Activated CD4-positive, alpha-beta memory T cell treated with anti-CD3 and anti-CD28 coated beads, Interleukin-2, amount 10 ng/mL, durations not matched to agents 7 days and 5 days (primary cell): ENCODE results near the gene MTMR10. TPM values are rescaled to one million over a fixed set of nuclear protein-coding genes. Genes with fewer than 3 reads are reported as not detected.

Experiments used
- CTCF ChIA-PET: fragments of 350-600 bp; sonication (Branson Sonifier 250); formaldehyde crosslinking; loops from one replicate; lab custom pipeline; 2021; ENCODE audit warnings: antibody characterized with exemption, inconsistent platforms; lab: Charles Lee
- POLR2A ChIA-PET: fragments of 350-600 bp; sonication (Branson Sonifier 250); formaldehyde crosslinking; loops from one replicate; lab custom pipeline; 2021; ENCODE audit warnings: antibody characterized with exemption; lab: Charles Lee
- DNase-seq: peaks from one replicate; pipeline ENCODE4 v3.0.0-alpha.2; 2020
- H3K27ac Mint-ChIP-seq: one replicate; pipeline ENCODE4 v1.8.0; 2021; ENCODE audit warnings: mild to moderate bottlenecking, mixed read lengths
- H3K27me3 Mint-ChIP-seq: one replicate; pipeline ENCODE4 v1.8.0; 2021; ENCODE audit warnings: mixed read lengths
- H3K36me3 Mint-ChIP-seq: one replicate; pipeline ENCODE4 v1.8.0; 2021; ENCODE audit warnings: low read depth, mixed read lengths
- H3K4me1 Mint-ChIP-seq: one replicate; pipeline ENCODE4 v1.8.0; 2021; ENCODE audit warnings: mixed read lengths
- H3K4me3 Mint-ChIP-seq: one replicate; pipeline ENCODE4 v1.8.0; 2021; ENCODE audit warnings: mild to moderate bottlenecking, mixed read lengths
- H3K9me3 Mint-ChIP-seq: one replicate; pipeline ENCODE4 v1.8.0; 2021; ENCODE audit warnings: mixed read lengths
- total RNA-seq, 2 experiments: library from RNA; stranded (reverse); gene quantifications; one replicate each; pipeline ENCODE4 v1.2.3, GENCODE V29; 2021

Gene MTMR10
- total RNA-seq, 2 experiments from 2014 or later, result 21.8 to 23.3 TPM

DNA sequence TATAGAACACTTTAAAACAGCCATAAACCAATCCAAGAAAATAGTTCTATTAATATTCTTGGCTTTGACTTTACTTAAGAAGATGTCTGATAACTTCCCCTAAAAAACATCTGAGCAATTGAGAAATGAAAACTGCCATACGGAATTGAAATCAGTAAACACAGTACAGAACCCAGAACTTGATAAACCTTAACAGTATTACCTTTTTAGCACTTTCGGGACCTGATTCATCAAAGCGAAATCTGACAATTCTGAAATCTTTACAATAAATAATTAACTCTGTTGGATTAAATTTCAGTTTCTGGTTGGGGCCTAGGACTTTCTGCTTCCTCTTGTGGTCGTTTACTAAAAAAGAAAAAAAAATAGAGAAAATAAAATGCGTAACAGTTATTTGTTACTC lies 17.3 kb downstream of the MTMR10 start:
- no peaks in the 10 kb centered on the region for H3K9me3 Mint-ChIP-seq
- H3K36me3 Mint-ChIP-seq, result peaks cover 58% of the 10 kb centered on the region
- H3K27ac Mint-ChIP-seq, result no peak overlapping the region
- no peaks in the 10 kb centered on the region for H3K27me3 Mint-ChIP-seq
- POLR2A ChIA-PET, result no interaction called here
- CTCF ChIA-PET, result no interaction called here
- H3K4me1 Mint-ChIP-seq, result peaks cover 20% of the 10 kb centered on the region
- H3K4me3 Mint-ChIP-seq, result no peak overlapping the region
- no peak for DNase-seq

DNA sequence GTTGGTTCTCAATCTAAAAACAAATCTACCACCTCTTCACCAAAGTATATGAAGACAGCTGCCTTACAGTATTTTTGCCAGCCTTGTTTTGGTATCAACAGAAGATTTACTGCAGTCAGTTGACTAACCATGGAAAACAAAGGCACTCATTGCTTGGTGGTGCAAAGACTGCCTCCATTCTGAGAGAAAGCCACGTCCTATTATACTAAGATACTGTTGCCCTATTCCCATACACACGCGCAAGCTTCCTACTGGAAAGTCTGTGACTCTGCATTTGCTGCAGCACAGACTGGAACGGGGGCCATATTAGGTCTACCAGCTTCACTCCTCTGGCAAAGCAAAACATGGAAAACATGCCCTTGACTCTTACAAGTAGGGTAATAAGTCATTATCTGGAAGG lies 18.0 kb downstream of the MTMR10 start:
- DNase-seq, result no peak
- POLR2A ChIA-PET, result interaction anchor here (0.7 kb wide), 1 partner anchor 18 kb away, joined by 3 read pairs; the partner anchor contains the start of gene MTMR10
- H3K9me3 Mint-ChIP-seq, result no peaks in the 10 kb centered on the region
- no peaks in the 10 kb centered on the region for H3K27me3 Mint-ChIP-seq
- CTCF ChIA-PET, result no interaction called here
- no peak overlapping the region for H3K4me3 Mint-ChIP-seq
- peaks cover 18% of the 10 kb centered on the region for H3K4me1 Mint-ChIP-seq
- no peak overlapping the region for H3K27ac Mint-ChIP-seq
- peaks cover 57% of the 10 kb centered on the region for H3K36me3 Mint-ChIP-seq

GRCh38 chr15:30969724-30970123 lies 21.7 kb downstream of the MTMR10 start:
- H3K9me3 Mint-ChIP-seq, result no peaks in the 10 kb centered on the region
- H3K27me3 Mint-ChIP-seq, result no peaks in the 10 kb centered on the region
- POLR2A ChIA-PET, result no interaction called here
- CTCF ChIA-PET, result no interaction called here
- H3K36me3 Mint-ChIP-seq, result peaks cover 51% of the 10 kb centered on the region
- H3K4me1 Mint-ChIP-seq, result peaks cover 18% of the 10 kb centered on the region
- no peak overlapping the region for H3K27ac Mint-ChIP-seq
- no peak overlapping the region for H3K4me3 Mint-ChIP-seq
- no peak for DNase-seq

DNA sequence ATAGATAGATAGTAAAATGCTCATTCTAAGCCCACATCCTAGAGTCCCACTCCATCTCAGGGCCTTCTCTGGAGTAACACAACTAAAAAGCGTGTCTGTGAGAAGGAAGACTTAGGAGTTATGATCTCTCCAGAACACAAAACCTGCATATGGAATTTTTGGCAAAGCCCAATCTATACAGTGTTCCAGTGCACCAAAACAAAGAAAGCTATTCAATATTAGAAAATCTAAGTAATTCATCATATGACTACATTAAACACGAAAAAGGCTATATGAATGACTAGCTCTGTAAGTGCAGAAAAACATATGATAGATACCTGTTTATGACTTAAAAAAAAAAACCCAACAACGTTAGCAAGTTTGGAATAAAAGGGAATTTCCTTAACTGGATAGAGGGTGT lies 27.7 kb downstream of the MTMR10 start:
- H3K4me3 Mint-ChIP-seq, result no peak overlapping the region
- H3K27ac Mint-ChIP-seq, result no peak overlapping the region
- no peaks in the 10 kb centered on the region for H3K9me3 Mint-ChIP-seq
- CTCF ChIA-PET, result interaction anchor here (1.0 kb wide), 1 partner anchor 50 kb away, joined by 3 read pairs; no protein-coding TSS in a partner anchor
- no peak for DNase-seq
- POLR2A ChIA-PET, result no interaction called here
- H3K4me1 Mint-ChIP-seq, result peaks cover 6% of the 10 kb centered on the region
- peaks cover 32% of the 10 kb centered on the region for H3K36me3 Mint-ChIP-seq
- H3K27me3 Mint-ChIP-seq, result no peaks in the 10 kb centered on the region

DNA sequence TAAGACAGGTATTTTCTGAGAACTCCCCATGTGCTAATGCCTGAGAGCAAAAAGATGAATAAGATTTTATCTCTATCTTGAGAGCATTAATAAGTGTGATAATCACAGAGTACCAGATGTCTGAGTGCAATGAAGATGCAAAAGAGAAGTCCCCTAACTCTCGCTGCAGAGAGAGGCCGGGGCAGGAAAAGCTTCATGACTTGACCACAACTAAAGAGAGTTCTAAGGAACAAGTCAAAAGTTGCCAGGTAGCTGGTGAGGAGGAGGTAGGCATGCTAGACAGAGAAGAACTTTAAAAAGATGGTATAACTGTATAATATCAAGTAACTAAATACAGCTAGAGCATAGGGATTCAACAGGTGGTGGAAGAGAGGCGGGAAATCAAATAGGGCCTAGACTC lies 28.8 kb downstream of the MTMR10 start:
- ChIA-PET POLR2A (no interaction called here), CTCF (interaction anchor here (1.2 to 1.5 kb wide), 2 partner anchors 20 to 166 kb away, joined by 3 to 5 read pairs; no protein-coding TSS in a partner anchor)
- DNase-seq, result no peak
- H3K4me3 Mint-ChIP-seq, result no peak overlapping the region
- H3K4me1 Mint-ChIP-seq, result peaks cover 5% of the 10 kb centered on the region
- no peak overlapping the region for H3K27ac Mint-ChIP-seq
- no peaks in the 10 kb centered on the region for H3K27me3 Mint-ChIP-seq
- peaks cover 37% of the 10 kb centered on the region for H3K36me3 Mint-ChIP-seq
- no peaks in the 10 kb centered on the region for H3K9me3 Mint-ChIP-seq

- CTCF ChIA-PET, result interaction anchor here (1.2 to 1.5 kb wide), 2 partner anchors 20 to 167 kb away, joined by 3 to 5 read pairs; no protein-coding TSS in a partner anchor
Observed at GRCh38 chr15:30962079-30962478, 29.3 kb downstream of the MTMR10 start.

GRCh38 chr15:30958219-30958618 lies 33.2 kb downstream of the MTMR10 start:
- no peak for DNase-seq
- no peaks in the 10 kb centered on the region for H3K9me3 Mint-ChIP-seq
- no peak overlapping the region for H3K27ac Mint-ChIP-seq
- ChIA-PET POLR2A (no interaction called here), CTCF (no interaction called here)
- H3K36me3 Mint-ChIP-seq, result peaks cover 63% of the 10 kb centered on the region
- no peaks in the 10 kb centered on the region for H3K27me3 Mint-ChIP-seq
- peaks cover 17% of the 10 kb centered on the region for H3K4me1 Mint-ChIP-seq
- no peak overlapping the region for H3K4me3 Mint-ChIP-seq

More at GRCh38 chr15:30962079-30962478, 29.3 kb downstream of the MTMR10 start:
- no peak for DNase-seq
- H3K4me3 Mint-ChIP-seq, result no peak overlapping the region
- peaks cover 5% of the 10 kb centered on the region for H3K4me1 Mint-ChIP-seq
- H3K9me3 Mint-ChIP-seq, result no peaks in the 10 kb centered on the region
- peaks cover 41% of the 10 kb centered on the region for H3K36me3 Mint-ChIP-seq
- H3K27ac Mint-ChIP-seq, result no peak overlapping the region
- no peaks in the 10 kb centered on the region for H3K27me3 Mint-ChIP-seq
- POLR2A ChIA-PET, result no interaction called here

DNA sequence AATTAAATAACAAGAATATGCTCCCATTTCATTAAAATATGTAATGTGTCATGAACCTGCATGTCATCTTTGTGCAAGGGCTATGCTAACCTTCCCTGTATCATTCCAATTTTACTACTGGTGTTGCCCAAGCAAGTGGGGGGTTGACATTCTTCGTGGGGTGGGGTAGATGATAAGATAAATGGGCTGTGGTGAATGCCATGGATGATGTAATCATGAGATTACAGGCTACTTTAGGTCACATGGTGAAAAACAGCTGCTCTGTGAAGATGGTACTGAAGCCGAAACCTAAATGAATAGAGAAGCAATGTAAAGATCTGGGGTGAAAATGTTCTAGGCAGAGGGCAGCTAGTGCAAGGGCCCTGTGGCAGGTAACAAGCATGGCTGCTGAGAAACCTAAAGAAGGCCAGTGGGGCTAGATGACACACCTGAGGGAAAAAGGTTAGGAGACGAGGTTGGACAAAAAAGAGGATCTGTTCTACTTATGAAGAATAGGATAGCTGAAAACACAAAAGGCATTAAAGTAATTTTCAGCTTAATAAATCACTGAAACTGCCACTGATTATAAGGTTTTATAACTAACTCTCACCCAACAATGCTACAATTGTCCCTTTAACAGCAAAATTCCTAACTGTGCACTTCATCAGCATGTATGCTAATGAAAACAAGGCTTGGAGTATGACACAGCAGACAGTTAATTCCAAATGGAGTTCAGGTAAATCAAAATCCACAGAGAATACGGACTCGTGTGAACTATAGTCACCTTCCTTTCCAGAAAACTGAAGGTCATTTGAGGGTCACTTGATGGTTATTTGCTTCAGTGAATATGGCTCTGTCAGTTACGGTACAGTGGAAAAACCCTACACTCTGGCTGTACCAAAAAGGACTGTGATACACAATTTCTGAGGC lies 35.0 kb downstream of the MTMR10 start:
- Mint-ChIP-seq H3K4me1 (peaks cover 12% of the 10 kb centered on the region), H3K9me3 (no peaks in the 10 kb centered on the region), H3K36me3 (peaks cover 72% of the 10 kb centered on the region), H3K27me3 (no peaks in the 10 kb centered on the region), H3K27ac (no peak overlapping the region), H3K4me3 (no peak overlapping the region)
- POLR2A ChIA-PET, result no interaction called here
- CTCF ChIA-PET, result no interaction called here
- DNase-seq, result no peak

- ChIA-PET CTCF (no interaction called here), POLR2A (no interaction called here)
- H3K4me3 Mint-ChIP-seq, result no peak overlapping the region
Observed at GRCh38 chr15:30954674-30955073, 36.8 kb downstream of the MTMR10 start.

DNA sequence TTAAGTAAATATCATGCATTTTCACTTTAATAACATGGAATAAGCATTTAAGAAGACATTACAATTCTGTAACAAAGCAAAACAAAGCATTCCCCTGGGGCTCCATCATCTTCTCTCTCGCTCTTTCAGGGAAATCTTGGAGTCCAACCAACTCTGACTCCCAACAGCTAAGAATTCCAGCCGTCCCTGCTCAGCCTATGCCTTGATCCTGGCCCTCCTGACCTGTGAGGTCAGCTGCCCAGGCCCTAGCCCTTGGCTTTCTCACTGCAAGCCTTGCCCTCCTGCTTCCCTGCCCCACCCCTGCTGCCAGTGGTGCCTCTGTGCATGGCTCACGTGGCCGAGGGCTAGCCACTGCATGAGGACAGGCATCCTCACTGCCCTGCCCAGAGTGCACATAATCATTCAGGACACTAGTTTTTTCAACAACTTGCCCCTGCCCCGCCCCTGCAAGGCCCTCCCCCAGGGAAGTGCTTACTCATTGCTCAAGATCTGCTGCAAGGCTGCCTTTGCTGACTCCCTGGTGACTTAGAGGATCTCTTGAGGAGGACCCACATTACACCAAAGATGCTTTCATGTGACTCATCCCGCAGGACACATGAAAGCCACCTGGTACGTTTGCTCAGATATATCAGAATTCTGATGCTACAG lies 37.6 kb downstream of the MTMR10 start:
- DNase-seq, result peak; percentile 27
- no peaks in the 10 kb centered on the region for H3K9me3 Mint-ChIP-seq
- H3K4me3 Mint-ChIP-seq, result no peak overlapping the region
- H3K36me3 Mint-ChIP-seq, result peaks cover 73% of the 10 kb centered on the region
- H3K4me1 Mint-ChIP-seq, result peaks cover 12% of the 10 kb centered on the region
- POLR2A ChIA-PET, result interaction anchor here (1.2 kb wide), 1 partner anchor 38 kb away, joined by 3 read pairs; no protein-coding TSS in a partner anchor
- H3K27ac Mint-ChIP-seq, result peak overlapping the region; percentile 26
- CTCF ChIA-PET, result no interaction called here
- H3K27me3 Mint-ChIP-seq, result no peaks in the 10 kb centered on the region

More at GRCh38 chr15:30954674-30955073, 36.8 kb downstream of the MTMR10 start:
- DNase-seq, result no peak
- no peaks in the 10 kb centered on the region for H3K9me3 Mint-ChIP-seq
- no peaks in the 10 kb centered on the region for H3K27me3 Mint-ChIP-seq
- no peak overlapping the region for H3K27ac Mint-ChIP-seq
- H3K36me3 Mint-ChIP-seq, result peaks cover 72% of the 10 kb centered on the region
- peaks cover 12% of the 10 kb centered on the region for H3K4me1 Mint-ChIP-seq

- Mint-ChIP-seq H3K9me3 (no peaks in the 10 kb centered on the region), H3K27ac (no peak overlapping the region), H3K27me3 (no peaks in the 10 kb centered on the region), H3K4me1 (peaks cover 12% of the 10 kb centered on the region), H3K4me3 (no peak overlapping the region), H3K36me3 (peaks cover 77% of the 10 kb centered on the region)
- ChIA-PET POLR2A (interaction anchor here (1.2 kb wide), 1 partner anchor 39 kb away, joined by 3 read pairs; no protein-coding TSS in a partner anchor), CTCF (no interaction called here)
- DNase-seq, result no peak
Observed at GRCh38 chr15:30953183-30953582, 38.2 kb downstream of the MTMR10 start.

GRCh38 chr15:30943654-30944335 lies 47.6 kb downstream of the MTMR10 start:
- ChIA-PET POLR2A (no interaction called here), CTCF (no interaction called here)
- Mint-ChIP-seq H3K4me3 (no peak overlapping the region), H3K27ac (no peak overlapping the region), H3K27me3 (no peaks in the 10 kb centered on the region), H3K36me3 (peaks cover 62% of the 10 kb centered on the region), H3K9me3 (no peaks in the 10 kb centered on the region), H3K4me1 (no peaks in the 10 kb centered on the region)
- DNase-seq, result no peak
